MM.1S (cell line): Measurements from ENCODE around the gene BLCAP.

ENCODE experiments used
- DNase-seq: peaks from one replicate; pipeline ENCODE4 v3.0.0-alpha.2; 2015
- H2AFZ ChIP-seq: fragments of 300-600 bp; sonication (generic); 2 replicates; pipeline ENCODE4 v1.6.0; 2016; ENCODE audit warnings: antibody characterized with exemption, low read length
- H3F3A ChIP-seq: fragments of 300-600 bp; sonication (generic); 2 replicates; pipeline ENCODE4 v1.6.1; 2016; ENCODE audit warnings: mild to moderate bottlenecking, antibody characterized with exemption, low read length, moderate library complexity, mixed read lengths; ENCODE audit not compliant: insufficient read depth
- H3K27ac ChIP-seq: fragments of 300-600 bp; sonication (generic); 2 replicates; pipeline ENCODE4 v1.5.1; 2016; ENCODE audit warnings: mild to moderate bottlenecking, low read length
- H3K27me3 ChIP-seq: fragments of 300-600 bp; sonication (generic); replicated peaks from 2 replicates; pipeline ENCODE4 v1.6.0; 2016; ENCODE audit warnings: low read length; ENCODE audit not compliant: insufficient read depth
- H3K36me3 ChIP-seq: fragments of 300-600 bp; sonication (generic); replicated peaks from 2 replicates; pipeline ENCODE4 v1.6.1; 2016; ENCODE audit warnings: mild to moderate bottlenecking, low read length, mixed read lengths; ENCODE audit not compliant: insufficient read depth
- H3K4me1 ChIP-seq: fragments of 300-600 bp; sonication (generic); 2 replicates; pipeline ENCODE4 v1.6.1; 2016; ENCODE audit warnings: low read length, mixed read lengths
- H3K4me2 ChIP-seq: fragments of 300-600 bp; sonication (generic); 2 replicates; pipeline ENCODE4 v1.6.0; 2016; ENCODE audit warnings: low read depth, low read length
- H3K4me3 ChIP-seq: fragments of 300-600 bp; sonication (generic); 2 replicates; pipeline ENCODE4 v1.5.1; 2016; ENCODE audit warnings: low read length, mixed read lengths
- H3K79me2 ChIP-seq: fragments of 300-600 bp; sonication (generic); 2 replicates; pipeline ENCODE4 v1.6.1; 2016; ENCODE audit warnings: mixed run types, low read length, mixed read lengths
- H3K9ac ChIP-seq: fragments of 300-600 bp; sonication (generic); 2 replicates; pipeline ENCODE4 v1.6.1; 2016; ENCODE audit warnings: low read length, mixed read lengths
- H3K9me2 ChIP-seq: fragments of 300-600 bp; sonication (generic); replicated peaks from 2 replicates; pipeline ENCODE4 v1.6.1; 2016; ENCODE audit warnings: mild to moderate bottlenecking, low read length, mixed read lengths; ENCODE audit not compliant: insufficient read depth
- H3K9me3 ChIP-seq: fragments of 300-600 bp; sonication (generic); replicated peaks from 2 replicates; pipeline ENCODE4 v1.6.1; 2016; ENCODE audit warnings: mild to moderate bottlenecking, low read length, mixed read lengths; ENCODE audit not compliant: insufficient read depth
- H4K20me1 ChIP-seq: fragments of 300-600 bp; sonication (generic); 2 replicates; pipeline ENCODE4 v1.6.1; 2016; ENCODE audit warnings: mild to moderate bottlenecking, low read length, moderate library complexity, mixed read lengths; ENCODE audit not compliant: insufficient read depth
- CTCF ChIP-seq: fragments of 300-600 bp; sonication (generic); IDR thresholded peaks from 2 replicates; pipeline ENCODE4 v1.5.1; 2016; ENCODE audit warnings: antibody characterized with exemption, low read length, mixed read lengths
- EZH2 ChIP-seq: fragments of 300-600 bp; sonication (generic); optimal IDR thresholded peaks from 2 replicates; pipeline ENCODE3; 2017; ENCODE audit warnings: low read depth, mild to moderate bottlenecking, antibody characterized with exemption, low read length, mixed read lengths
- EZH2phosphoT487 ChIP-seq: fragments of 300-600 bp; sonication (generic); IDR thresholded peaks from 2 replicates; pipeline ENCODE4 v1.6.1; 2018; ENCODE audit warnings: antibody characterized with exemption, low read length

BLCAP gene

GRCh38 chr20:37504404-37505096 is 23.1 kb downstream of the BLCAP start:
- Histone ChIP-seq H3K27ac (no peak overlapping the region), H2AFZ (no peak overlapping the region), H3K4me1 (no peaks in the 10 kb centered on the region), H3K4me2 (no peak overlapping the region), H3K36me3 (no peaks in the 10 kb centered on the region), H3K27me3 (no peaks in the 10 kb centered on the region), H3K9me2 (no peaks in the 10 kb centered on the region), H4K20me1 (no peaks in the 10 kb centered on the region), H3K79me2 (no peaks in the 10 kb centered on the region), H3K4me3 (no peak overlapping the region), H3K9ac (no peak overlapping the region), H3F3A (no peaks in the 10 kb centered on the region), H3K9me3 (no peaks in the 10 kb centered on the region)
- TF ChIP-seq EZH2phosphoT487: no peak
- no peak for TF ChIP-seq CTCF
- no peak for TF ChIP-seq EZH2
- no peak for DNase-seq

GRCh38 chr20:37503256-37503927 is 24.3 kb downstream of the BLCAP start:
- no peak for DNase-seq
- H3K27me3 ChIP-seq: no peaks in the 10 kb centered on the region
- no peak overlapping the region for H3K4me2 ChIP-seq
- H3K27ac ChIP-seq: no peak overlapping the region
- H3K4me3 ChIP-seq: no peak overlapping the region
- H2AFZ ChIP-seq: no peak overlapping the region
- H3K4me1 ChIP-seq: no peaks in the 10 kb centered on the region
- no peaks in the 10 kb centered on the region for H3K79me2 ChIP-seq
- no peaks in the 10 kb centered on the region for H3K9me2 ChIP-seq
- H4K20me1 ChIP-seq: no peaks in the 10 kb centered on the region
- H3K9me3 ChIP-seq: no peaks in the 10 kb centered on the region
- H3F3A ChIP-seq: no peaks in the 10 kb centered on the region
- H3K9ac ChIP-seq: no peak overlapping the region
- no peaks in the 10 kb centered on the region for H3K36me3 ChIP-seq
- TF ChIP-seq EZH2 (no peak), EZH2phosphoT487 (no peak), CTCF (no peak)

GRCh38 chr20:37502654-37503053 is 25.0 kb downstream of the BLCAP start:
- H3K36me3 ChIP-seq: no peaks in the 10 kb centered on the region
- no peak overlapping the region for H2AFZ ChIP-seq
- no peaks in the 10 kb centered on the region for H3K79me2 ChIP-seq
- H3K27me3 ChIP-seq: no peaks in the 10 kb centered on the region
- no peak for DNase-seq
- no peaks in the 10 kb centered on the region for H4K20me1 ChIP-seq
- no peak overlapping the region for H3K27ac ChIP-seq
- H3K9me2 ChIP-seq: no peaks in the 10 kb centered on the region
- H3K9ac ChIP-seq: no peak overlapping the region
- no peaks in the 10 kb centered on the region for H3F3A ChIP-seq
- H3K4me1 ChIP-seq: no peaks in the 10 kb centered on the region
- H3K9me3 ChIP-seq: no peaks in the 10 kb centered on the region
- no peak overlapping the region for H3K4me2 ChIP-seq
- no peak overlapping the region for H3K4me3 ChIP-seq
- TF ChIP-seq EZH2: no peak
- no peak for TF ChIP-seq EZH2phosphoT487
- TF ChIP-seq CTCF: no peak
